Astrocyte (in vitro differentiated cells and primary cell): Measurements from ENCODE around the gene DERL3. TPM values are rescaled to one million over a fixed set of nuclear protein-coding genes. Genes with fewer than 3 reads are reported as not detected.

Experiments used
- DNase-seq: peaks from one replicate; pipeline ENCODE4 v3.0.0-alpha.2; 2010; ENCODE audit warnings: low read depth
- FAIRE-seq: peaks from 2 replicates; lab custom pipeline; 2011; peaks lifted over from hg19 to GRCh38; lab: Jason Lieb, UNC
- H2AFZ ChIP-seq: 2 replicates; pipeline ENCODE4 v1.6.0; 2012; ENCODE audit warnings: low read depth, low read length, inconsistent platforms
- H3K27ac ChIP-seq: 2 replicates; pipeline ENCODE4 v1.5.1; 2011; ENCODE audit warnings: low read depth, low read length, inconsistent platforms
- H3K27me3 ChIP-seq: 2 replicates; pipeline ENCODE4 v1.6.0; 2011; ENCODE audit warnings: low read length, inconsistent platforms; ENCODE audit not compliant: insufficient read depth
- H3K36me3 ChIP-seq: 2 replicates; pipeline ENCODE4 v1.5.1; 2011; ENCODE audit warnings: low read length, inconsistent platforms; ENCODE audit not compliant: insufficient read depth
- H3K4me1 ChIP-seq: 2 replicates; pipeline ENCODE4 v1.5.1; 2011; ENCODE audit warnings: low read length, inconsistent platforms; ENCODE audit not compliant: insufficient read depth
- H3K4me2 ChIP-seq: 2 replicates; pipeline ENCODE4 v1.6.0; 2012; ENCODE audit warnings: low read length, inconsistent platforms
- H3K4me3 ChIP-seq: 2 replicates; pipeline ENCODE4 v1.5.1; 2011; ENCODE audit warnings: low read depth, mild to moderate bottlenecking, low read length, inconsistent platforms; ENCODE audit not compliant: insufficient read depth
- H3K79me2 ChIP-seq: 2 replicates; pipeline ENCODE4 v1.6.0; 2012; ENCODE audit warnings: mild to moderate bottlenecking, low read length, inconsistent platforms; ENCODE audit not compliant: insufficient read depth
- H3K9ac ChIP-seq: 2 replicates; pipeline ENCODE4 v1.6.0; 2012; ENCODE audit warnings: mild to moderate bottlenecking, low read length, inconsistent platforms
- H3K9me3 ChIP-seq: 2 replicates; pipeline ENCODE4 v1.5.1; 2012; ENCODE audit warnings: low read depth, mild to moderate bottlenecking, low read length, inconsistent platforms; ENCODE audit not compliant: insufficient read depth
- H4K20me1 ChIP-seq: 2 replicates; pipeline ENCODE4 v1.6.0; 2012; ENCODE audit warnings: low read length, inconsistent platforms; ENCODE audit not compliant: insufficient read depth
- H3K27ac Mint-ChIP-seq: one replicate; pipeline ENCODE4 v1.8.0; 2021; ENCODE audit warnings: mild to moderate bottlenecking, mixed read lengths; ENCODE audit not compliant: unreplicated experiment
- H3K27me3 Mint-ChIP-seq: one replicate; pipeline ENCODE4 v1.8.0; 2021; ENCODE audit warnings: low read depth, mixed read lengths; ENCODE audit not compliant: unreplicated experiment
- H3K36me3 Mint-ChIP-seq: one replicate; pipeline ENCODE4 v1.8.0; 2021; ENCODE audit warnings: low read depth, mixed read lengths; ENCODE audit not compliant: unreplicated experiment
- H3K4me1 Mint-ChIP-seq: one replicate; pipeline ENCODE4 v1.8.0; 2021; ENCODE audit warnings: low read depth, mixed read lengths; ENCODE audit not compliant: unreplicated experiment
- H3K4me3 Mint-ChIP-seq: one replicate; pipeline ENCODE4 v1.8.0; 2021; ENCODE audit warnings: mild to moderate bottlenecking, moderate library complexity, mixed read lengths; ENCODE audit not compliant: unreplicated experiment
- H3K9me3 Mint-ChIP-seq: one replicate; pipeline ENCODE4 v1.8.0; 2021; ENCODE audit warnings: mild to moderate bottlenecking, mixed read lengths; ENCODE audit not compliant: unreplicated experiment
- CTCF ChIP-seq: IDR thresholded peaks from 2 replicates; pipeline ENCODE4 v1.5.1; 2011; ENCODE audit warnings: low read depth, mild to moderate bottlenecking, inconsistent platforms, low read length, moderate library complexity; ENCODE audit not compliant: insufficient read depth
- EZH2 ChIP-seq: IDR thresholded peaks from 2 replicates; pipeline ENCODE4 v1.6.1; 2012; ENCODE audit warnings: mild to moderate bottlenecking, low read length, inconsistent platforms; ENCODE audit not compliant: insufficient read depth
- total RNA-seq: library from RNA; stranded (reverse); gene quantifications from 2 replicates; pipeline ENCODE4 v1.2.1, GENCODE V29; 2021

DERL3 gene
- total RNA-seq, 1 donor from 2014 or later, result 0.82 TPM

GRCh38 chr22:23800297-23801237 is 38.2 kb downstream of the DERL3 start:
- no peaks in the 10 kb centered on the region for H3K27me3 Mint-ChIP-seq
- DNase-seq (no peak), FAIRE-seq (no peak)
- no peak overlapping the region for H3K27ac Mint-ChIP-seq
- Histone ChIP-seq H3K79me2 (peaks cover 5% of the 10 kb centered on the region), H3K27ac (no peak overlapping the region), H3K4me1 (no peaks in the 10 kb centered on the region), H3K9me3 (no peaks in the 10 kb centered on the region), H3K27me3 (no peaks in the 10 kb centered on the region), H3K9ac (no peak overlapping the region), H3K4me2 (no peak overlapping the region), H4K20me1 (peaks cover 20% of the 10 kb centered on the region), H2AFZ (no peak overlapping the region), H3K36me3 (peaks cover 47% of the 10 kb centered on the region), H3K4me3 (no peak overlapping the region)
- no peaks in the 10 kb centered on the region for H3K9me3 Mint-ChIP-seq
- H3K36me3 Mint-ChIP-seq, result peaks cover 24% of the 10 kb centered on the region
- H3K4me3 Mint-ChIP-seq, result no peak overlapping the region
- H3K4me1 Mint-ChIP-seq, result no peaks in the 10 kb centered on the region
- TF ChIP-seq CTCF, result no peak
- no peak for TF ChIP-seq EZH2

- H3K4me3 Mint-ChIP-seq, result no peak overlapping the region
- peaks cover 15% of the 10 kb centered on the region for H3K36me3 Mint-ChIP-seq
- no peaks in the 10 kb centered on the region for H3K9me3 Mint-ChIP-seq
- TF ChIP-seq CTCF (no peak), EZH2 (no peak)
- FAIRE-seq (no peak), DNase-seq (no peak)
- Histone ChIP-seq H3K4me1 (no peaks in the 10 kb centered on the region), H3K36me3 (peaks cover 33% of the 10 kb centered on the region), H3K4me2 (no peak overlapping the region), H3K9me3 (no peaks in the 10 kb centered on the region), H3K27ac (no peak overlapping the region), H4K20me1 (peaks cover 37% of the 10 kb centered on the region), H3K27me3 (no peaks in the 10 kb centered on the region), H3K4me3 (no peak overlapping the region), H3K9ac (no peak overlapping the region), H2AFZ (no peak overlapping the region), H3K79me2 (peaks cover 26% of the 10 kb centered on the region)
- no peaks in the 10 kb centered on the region for H3K27me3 Mint-ChIP-seq
- no peak overlapping the region for H3K27ac Mint-ChIP-seq
- no peaks in the 10 kb centered on the region for H3K4me1 Mint-ChIP-seq
Measured at GRCh38 chr22:23796461-23796860, 42.3 kb downstream of the DERL3 start.

GRCh38 chr22:23793326-23793725 is 45.5 kb downstream of the DERL3 start:
- no peak overlapping the region for H3K4me3 ChIP-seq
- no peak for FAIRE-seq
- peaks cover 6% of the 10 kb centered on the region for H3K4me1 Mint-ChIP-seq
- H3K36me3 Mint-ChIP-seq, result peaks cover 5% of the 10 kb centered on the region
- TF ChIP-seq CTCF, result no peak
- no peak overlapping the region for H3K4me3 Mint-ChIP-seq
- H3K27me3 ChIP-seq, result no peaks in the 10 kb centered on the region
- DNase-seq, result no peak
- H4K20me1 ChIP-seq, result peaks cover 63% of the 10 kb centered on the region
- no peak overlapping the region for H3K4me2 ChIP-seq
- H3K79me2 ChIP-seq, result peaks cover 57% of the 10 kb centered on the region
- H3K9me3 Mint-ChIP-seq, result no peaks in the 10 kb centered on the region
- H3K36me3 ChIP-seq, result peaks cover 23% of the 10 kb centered on the region
- H3K27ac ChIP-seq, result no peak overlapping the region
- no peak overlapping the region for H3K27ac Mint-ChIP-seq
- no peak overlapping the region for H2AFZ ChIP-seq
- H3K27me3 Mint-ChIP-seq, result no peaks in the 10 kb centered on the region
- no peaks in the 10 kb centered on the region for H3K4me1 ChIP-seq
- no peak overlapping the region for H3K9ac ChIP-seq
- H3K9me3 ChIP-seq, result no peaks in the 10 kb centered on the region
